ENCODE results near the gene HOXC6.

The HOXC6 gene

DNA sequence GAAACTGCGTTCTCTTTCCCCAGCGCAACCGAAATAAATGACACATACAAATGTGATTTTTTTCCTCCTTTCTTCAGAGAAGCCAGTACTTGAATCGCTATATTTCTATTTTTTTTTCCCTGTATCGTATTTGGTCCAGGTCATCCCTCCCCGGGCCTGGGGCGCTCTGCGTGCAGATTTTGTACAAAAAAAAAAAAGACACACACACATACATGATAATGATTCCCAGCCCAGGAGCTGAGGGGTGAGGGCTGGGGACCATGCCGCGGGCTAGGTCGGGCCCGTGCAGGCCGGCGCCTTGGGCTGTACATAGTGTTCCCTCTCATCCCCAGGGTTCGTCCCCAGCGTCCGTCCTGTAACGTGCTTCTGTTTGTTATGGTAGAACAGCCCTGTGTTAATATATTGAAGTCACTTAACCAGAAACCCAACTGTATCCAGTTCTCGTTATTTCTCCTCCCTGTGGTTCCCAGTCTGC is 25.3 kb upstream of the HOXC6 start:
- no peak for DNase-seq

DNA sequence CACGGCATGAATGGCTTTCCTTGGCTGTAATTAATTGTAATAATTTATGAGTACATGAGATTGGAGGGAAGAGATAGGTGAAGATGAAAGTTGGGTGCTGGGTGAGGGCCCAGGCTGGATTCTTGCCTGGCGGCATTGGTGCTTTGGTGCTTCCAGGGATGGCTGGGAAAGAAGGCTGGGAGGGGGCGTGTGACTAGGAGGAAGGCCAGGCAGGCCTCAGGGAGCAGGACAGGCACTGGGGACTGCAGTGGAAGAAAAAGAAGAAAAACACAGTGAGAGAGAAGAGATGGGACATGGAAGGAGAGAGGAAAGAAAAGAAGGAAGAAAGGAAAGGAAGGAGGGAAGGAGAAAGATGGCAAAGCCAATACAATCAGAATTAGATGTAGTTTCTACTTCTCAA is 24.6 kb upstream of the HOXC6 start:
- no peak for DNase-seq

DNA sequence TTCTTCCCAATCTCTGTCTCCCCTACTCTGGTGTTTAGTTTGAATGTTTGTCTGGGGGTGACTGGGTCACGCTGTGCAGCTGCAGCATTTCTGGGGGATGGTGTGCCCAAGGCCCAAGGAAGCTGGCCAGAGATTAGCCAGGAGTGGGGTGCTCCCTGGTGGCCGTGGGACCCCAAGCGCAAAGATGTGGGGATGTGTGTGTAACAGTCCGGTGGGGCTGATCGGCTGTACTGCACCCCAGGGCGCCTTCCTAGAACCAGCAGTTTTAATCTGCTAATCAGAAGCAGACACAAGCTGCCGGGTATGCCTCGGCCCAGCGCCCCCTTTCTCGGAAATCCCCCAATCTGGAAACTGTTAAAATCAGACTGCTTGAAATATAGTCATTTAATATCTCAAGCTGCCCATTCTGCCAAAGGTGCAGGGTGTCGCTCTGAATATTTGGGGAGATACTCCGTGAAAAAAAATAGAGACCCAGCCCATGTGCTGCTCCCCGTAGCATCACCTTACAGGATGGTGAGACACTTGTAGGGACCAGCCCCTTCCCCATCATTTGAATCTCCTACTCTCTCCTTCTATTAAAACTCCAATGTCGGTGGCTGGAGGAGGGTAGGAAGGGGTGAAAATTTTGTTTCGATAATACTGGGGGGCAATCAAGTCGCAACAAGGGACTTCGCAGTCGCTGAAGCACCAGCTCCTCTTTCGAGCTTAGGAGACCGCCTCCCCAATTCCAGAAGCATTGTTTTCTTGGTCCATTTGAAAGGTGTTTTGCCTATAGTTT is 24.0 kb upstream of the HOXC6 start:
- DNase-seq = no peak

DNA sequence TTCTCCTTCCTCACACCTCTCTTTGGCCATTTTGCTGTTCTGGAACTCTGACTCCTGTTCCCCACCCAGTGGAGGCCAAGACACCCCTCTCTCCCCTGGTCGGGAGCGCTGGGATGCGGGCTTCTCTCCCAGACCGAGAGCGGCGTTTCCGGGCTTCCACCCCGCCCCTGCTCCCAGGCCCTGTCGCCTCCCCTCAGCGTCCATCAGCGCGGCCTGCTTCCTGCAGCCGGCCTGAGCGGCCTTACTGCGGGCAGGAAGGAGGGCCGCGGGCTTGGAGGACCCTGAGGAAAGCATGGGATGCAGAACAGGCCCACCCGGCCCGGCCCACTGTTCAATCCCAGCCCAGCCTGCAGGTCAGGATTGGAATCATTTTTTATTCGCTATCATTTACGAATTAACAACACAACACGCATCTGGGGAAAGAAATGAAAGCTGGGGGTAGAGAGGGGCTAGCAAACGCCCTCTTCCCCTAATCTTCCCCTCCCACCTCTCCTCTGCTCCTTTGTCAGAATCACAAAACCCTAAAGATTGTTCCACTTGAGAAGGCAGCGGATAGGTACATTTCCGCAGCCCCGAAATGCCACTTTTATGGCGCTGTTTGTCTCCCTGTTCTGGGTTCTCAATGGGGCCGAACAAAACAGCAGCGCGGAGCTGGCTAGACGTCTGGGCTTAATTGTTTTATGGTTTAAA is 23.3 kb upstream of the HOXC6 start:
- DNase-seq = no peak

DNA sequence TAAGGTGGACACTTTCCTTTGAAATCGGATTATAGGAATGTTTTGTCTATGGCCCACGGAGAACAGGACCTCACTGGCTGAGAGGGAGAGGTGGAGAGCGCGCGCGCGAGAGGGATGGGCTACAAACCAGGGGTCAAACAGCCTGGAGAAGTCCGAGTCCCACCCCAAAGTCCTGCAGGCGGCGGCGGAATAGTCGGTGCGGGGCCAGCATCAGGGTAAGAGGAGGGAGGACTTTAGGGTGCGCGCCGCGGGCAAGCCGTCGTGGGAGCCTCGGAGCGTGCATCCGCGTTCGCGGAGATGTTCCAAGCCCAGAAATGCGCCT is 22.7 kb upstream of the HOXC6 start:
- DNase-seq = no peak

DNA sequence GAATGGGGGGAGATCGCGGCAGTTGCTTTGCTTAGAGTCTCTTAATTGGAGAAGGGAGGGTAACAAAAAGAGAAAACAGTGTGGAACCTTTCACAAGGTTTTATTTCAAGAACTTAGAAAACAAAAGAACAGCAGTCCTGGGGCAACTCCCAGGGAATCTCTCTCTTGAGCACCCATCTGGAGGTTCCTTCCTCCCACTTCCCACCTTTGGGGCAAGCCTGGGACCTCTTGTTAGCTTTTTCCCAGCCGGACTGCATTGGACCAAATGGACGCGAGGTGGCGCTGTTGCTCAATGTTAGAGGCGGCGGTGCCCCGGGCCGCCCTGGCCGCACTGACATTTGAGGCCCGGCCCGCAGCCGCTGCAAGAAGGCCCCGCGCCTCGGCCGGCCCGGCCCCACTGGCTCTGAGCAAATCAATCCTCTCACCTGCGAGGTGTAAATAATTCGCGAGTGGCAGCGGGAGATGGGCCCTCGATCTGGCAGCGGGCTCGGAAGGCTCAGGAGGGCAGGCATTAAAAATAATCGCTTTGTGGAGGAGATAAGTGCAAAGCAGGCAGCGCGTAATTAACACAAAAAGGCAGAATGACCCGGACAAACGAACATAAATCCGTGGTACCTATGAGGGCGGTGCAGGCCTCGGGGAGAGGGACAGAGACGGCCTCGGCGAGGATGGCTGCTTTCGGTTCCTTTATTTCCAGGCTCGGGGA is 22.2 kb upstream of the HOXC6 start:
- no peak for DNase-seq

DNA sequence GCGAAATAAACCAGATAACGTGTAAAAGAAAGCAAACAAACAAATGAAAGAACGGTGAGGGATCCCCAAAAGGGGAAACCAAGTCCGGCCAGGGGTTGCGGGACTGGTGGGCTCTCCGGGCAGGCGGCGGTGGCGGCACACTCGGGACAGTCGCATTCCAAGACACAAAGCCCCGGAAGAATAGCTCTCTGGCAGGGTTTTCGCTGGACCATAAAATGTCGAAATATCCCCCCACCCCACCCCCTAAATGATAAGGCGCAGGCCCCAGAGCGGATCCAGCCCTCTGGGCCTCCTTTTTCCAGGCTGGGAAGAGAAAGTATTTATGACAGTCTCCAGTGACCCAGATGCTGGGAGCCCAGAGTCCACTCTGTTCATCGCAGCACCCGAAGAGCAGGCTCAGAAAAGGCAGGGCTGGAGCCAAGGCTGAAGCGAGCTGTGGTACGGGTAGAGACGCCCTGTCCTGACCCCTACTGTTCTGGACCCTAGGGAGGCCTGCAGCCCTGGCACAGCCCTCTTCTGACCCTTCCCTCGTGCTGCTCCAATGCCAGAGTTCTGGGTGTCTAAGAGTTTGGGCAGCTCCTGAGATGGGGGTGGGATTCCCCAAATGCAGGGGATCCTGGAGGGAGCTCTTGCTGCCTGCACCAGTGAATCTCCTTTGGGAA is 21.6 kb upstream of the HOXC6 start:
- no peak for DNase-seq

DNA sequence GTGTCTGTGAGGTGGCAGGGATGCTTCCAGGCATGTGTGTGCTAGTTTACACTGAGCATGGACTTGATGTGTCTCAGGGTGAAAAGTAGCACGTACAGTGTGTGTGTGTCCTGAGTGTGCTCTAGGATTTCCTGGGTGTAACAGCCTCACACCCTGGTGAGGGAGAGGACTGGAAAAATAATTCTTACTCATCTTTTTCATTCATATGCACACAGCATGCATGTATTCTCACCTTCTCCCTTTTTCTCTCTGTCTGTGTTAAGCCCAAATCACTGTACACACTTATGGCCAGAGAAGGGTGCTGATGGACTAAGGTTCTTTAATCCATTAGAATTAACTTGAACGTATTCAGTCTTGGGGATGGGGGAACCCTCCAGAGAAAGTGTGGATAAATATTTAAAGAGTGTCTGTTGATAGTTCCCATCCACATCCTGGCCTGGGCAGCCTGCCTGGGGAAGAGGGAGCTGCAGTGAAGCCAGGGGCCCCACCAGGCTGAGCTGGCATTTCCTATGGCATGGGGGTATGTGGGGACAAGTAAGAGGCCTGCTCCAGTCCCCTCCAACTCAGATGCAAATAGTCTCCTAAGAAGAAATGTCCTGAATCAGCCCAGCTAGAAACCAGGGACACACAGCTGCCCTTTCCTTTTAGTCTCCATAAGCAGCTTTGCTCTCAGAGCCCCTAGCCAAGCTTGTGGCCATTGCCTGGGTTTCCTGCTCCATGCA is 20.5 kb upstream of the HOXC6 start:
- no peak for DNase-seq

DNA sequence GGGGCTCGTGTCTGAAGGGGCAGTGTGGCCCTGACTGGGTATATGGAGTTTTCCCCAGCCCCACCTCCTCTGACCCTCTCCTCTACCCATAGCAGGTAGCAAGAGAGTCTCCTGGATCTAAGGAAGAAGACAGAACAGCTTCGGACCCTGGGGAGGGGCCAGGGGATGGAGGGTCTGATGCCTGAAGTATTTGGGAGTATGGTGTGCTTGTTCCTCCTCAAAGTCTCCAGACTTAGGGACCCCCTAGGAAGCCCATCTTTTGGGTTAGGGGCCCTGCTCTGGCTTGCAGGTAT is 20.0 kb upstream of the HOXC6 start:
- no peak for DNase-seq

DNA sequence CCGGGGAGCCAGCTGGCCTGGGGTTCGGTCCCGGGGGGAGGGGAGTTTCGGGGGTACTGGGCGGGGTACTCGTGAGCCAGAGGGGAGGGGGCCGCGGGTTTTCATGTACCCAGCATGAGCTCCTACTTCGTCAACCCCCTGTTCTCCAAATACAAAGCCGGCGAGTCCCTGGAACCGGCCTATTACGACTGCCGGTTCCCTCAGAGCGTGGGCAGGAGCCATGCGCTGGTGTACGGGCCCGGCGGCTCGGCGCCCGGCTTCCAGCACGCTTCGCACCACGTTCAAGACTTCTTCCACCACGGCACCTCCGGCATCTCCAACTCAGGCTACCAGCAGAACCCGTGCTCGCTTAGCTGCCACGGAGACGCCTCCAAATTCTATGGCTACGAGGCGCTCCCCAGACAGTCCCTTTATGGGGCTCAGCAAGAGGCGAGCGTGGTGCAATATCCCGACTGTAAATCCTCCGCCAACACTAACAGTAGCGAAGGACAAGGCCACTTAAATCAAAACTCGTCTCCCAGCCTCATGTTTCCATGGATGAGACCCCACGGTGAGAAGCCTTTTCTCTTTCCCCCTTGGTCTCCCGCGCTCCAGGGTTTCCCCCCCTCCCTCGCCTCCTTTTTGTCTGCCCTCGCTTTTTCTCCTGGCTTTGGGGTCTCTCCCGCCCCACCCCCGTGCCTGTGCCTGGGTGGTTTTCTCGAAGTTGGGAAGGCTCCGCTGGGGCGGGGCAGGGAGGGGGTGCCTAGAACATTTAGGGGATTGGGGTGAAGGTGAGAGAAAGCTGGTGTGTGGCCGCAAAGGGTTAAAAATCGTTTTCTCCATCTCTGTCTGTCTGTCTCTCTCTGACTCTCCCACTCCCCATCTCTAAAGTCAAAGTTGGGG is 18.8 kb upstream of the HOXC6 start:
- no peak for DNase-seq

DNA sequence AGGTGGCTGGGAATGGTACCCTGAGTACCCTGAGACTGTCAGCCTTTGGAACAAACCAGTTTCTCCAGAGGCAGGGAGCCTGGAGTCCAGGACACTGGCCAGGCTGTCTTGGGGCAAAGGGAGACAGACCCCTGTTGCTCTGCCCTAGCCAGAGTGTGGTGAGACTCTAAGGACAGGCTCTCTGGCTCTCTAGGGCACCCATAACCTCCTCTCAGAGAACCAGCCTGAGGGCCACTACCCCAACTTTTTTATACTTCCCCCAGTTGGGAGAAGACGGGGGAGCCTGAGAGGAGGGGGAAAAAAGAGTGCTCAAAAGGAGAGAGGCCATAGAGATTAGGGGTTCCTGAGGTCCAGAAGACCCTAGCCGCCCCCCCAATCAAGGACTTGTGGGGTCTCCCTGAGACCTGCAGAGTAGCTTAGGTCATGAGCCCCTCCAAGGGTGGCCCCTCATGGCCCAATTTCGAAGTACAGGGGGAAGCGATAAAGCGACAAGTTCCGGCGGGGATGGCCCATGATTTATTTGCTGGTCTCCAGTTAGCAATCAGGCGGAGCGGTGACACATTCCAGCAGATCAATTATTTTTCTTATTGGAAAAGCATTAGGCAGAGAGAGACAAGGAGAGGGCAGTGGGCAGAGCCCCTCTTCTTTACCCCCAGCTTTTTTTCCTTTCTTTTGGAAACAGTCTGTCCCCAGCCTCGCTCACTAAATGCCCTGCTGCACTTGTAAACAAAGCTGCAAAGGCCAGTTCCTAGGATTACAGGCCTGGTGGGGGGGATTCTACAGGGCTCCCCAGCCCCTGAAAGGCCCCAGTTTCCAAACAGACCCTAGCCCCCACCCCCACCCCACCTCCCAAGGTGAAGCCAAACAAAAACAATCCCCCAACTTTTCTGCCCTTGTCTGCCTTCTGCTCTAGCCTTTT is 17.9 kb upstream of the HOXC6 start:
- no peak for DNase-seq

DNA sequence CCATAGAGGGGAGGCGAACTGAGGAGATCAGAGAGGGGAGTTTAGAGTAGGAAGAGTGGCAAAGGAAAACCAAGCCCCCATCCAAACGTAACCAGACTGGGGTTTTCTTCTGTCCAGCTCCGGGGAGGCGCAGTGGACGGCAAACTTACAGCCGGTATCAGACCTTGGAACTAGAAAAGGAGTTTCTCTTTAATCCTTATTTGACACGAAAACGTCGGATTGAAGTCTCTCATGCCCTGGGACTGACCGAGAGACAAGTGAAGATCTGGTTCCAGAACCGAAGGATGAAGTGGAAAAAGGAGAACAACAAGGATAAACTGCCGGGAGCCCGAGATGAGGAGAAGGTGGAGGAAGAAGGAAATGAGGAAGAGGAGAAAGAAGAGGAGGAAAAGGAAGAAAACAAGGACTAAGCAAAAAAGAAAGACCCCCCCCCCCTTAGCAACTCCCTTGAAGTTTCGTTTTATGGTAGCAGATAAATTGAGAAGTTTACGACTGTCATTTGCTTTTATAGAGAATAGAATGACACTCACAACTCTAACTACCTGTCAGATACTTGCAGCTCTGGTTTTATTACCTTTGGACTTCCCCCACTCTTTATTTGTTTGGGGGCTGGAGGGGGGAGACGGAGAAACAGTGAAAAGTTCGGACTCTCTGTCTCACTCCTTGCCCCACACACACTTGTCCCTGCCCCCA is 17.1 kb upstream of the HOXC6 start:
- DNase-seq = no peak

DNA sequence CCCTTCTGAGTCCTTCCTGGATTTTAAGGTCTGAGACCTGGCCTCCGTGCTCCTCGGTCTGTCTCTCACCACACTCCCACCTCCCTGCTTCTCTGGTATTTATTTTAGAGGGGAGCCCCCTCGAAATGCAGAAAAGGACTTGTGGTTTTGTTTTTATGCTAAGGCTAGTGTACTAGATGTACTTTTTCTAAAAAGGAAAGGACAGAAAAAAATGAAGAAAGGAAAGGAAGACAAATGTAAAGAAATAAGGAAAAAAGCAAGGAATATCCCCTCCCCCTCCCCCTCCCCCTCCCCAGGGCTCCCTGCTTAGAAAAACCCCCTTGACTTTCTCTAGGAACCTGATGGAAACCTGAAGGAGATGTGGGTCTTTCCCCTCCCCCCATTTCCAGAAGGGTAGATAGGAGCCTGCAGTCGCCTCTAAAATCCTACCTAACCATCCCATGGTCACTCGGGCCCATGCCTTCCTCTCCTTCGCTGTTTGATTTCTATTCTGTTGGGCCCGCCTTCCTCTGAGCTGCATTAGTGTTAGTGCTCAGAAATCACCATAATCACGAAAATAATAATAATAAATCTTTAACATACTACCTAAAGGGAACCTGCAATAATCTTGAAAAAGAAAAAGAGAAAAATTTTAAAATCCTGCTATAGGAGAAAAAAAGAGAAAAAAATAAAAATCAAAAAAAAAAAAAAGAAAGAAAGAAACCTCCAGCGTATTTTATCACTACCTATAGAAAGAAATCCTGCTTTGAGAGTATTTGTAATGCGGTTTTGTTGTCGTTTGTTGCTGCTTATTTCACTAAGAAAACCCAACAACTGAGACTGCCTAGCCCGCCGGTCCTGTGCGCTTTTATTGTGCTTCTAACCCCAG is 16.3 kb upstream of the HOXC6 start:
- DNase-seq = no peak

DNA sequence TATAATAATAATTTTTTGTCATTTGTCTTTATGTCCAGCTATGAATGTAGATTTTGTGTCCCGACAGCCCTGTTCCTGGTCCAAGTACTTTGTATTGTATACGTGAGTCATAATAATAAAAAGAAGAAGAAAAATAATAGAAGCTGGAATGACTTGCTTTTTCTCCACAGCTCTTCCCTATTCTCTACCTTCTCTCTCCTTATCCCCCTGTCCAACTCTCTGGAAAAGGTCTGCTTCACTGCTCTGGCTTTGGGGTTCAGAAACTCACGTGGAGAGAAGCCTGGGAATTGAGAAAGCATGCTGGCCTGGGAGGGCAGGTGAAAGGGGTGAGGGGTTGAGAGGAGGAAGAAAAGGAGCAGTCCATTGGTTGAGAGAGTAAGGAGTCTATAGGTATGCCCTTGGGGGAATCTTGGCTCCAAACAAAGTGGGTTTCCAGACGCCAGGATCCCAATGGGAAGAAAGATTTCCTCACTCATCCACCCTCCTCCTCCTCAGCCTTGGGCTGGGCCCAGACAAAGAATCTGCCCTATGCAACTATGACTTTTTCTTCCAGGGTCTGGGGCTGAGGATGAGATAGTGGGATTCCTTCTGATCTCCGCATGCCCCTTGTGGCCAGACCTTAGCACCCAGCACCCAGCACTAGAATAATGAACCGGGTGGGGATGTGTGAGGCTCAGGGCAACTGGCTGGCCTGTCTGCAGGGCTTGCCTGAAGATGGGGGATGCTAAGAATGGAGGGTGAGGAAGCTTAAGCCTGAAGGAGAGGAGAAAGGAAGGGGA is 15.4 kb upstream of the HOXC6 start:
- no peak for DNase-seq

DNA sequence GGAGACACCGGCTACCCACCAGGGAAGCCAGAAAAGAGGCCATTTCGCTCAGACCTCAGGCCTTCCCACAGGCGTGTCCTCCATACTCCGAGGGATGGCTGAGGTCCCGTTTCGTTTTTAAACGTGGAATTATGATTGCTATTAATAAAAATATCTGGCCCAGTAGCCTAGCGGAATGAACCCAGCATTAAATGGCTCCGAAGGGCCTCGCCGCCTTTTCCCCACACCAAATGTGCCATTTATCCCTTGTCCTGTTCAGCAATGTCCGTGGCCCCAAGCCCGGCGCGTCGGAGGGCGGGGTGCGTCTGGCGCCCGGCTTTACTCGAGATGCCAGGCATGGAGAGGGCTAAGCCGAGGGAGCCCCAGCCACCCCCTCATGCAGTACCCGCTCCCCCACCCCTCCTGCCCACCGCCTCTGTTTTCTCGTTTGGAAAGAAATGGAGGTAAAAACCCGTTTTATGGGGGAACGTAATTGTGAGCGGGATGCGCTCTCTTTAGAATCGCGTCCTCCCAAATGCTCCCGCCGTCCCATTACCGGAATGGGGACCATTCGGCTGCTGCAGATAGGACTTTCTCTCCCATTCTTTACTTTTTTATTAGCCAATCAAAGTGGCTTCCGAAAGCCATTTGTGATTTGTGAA is 13.7 kb upstream of the HOXC6 start:
- DNase-seq = no peak

DNA sequence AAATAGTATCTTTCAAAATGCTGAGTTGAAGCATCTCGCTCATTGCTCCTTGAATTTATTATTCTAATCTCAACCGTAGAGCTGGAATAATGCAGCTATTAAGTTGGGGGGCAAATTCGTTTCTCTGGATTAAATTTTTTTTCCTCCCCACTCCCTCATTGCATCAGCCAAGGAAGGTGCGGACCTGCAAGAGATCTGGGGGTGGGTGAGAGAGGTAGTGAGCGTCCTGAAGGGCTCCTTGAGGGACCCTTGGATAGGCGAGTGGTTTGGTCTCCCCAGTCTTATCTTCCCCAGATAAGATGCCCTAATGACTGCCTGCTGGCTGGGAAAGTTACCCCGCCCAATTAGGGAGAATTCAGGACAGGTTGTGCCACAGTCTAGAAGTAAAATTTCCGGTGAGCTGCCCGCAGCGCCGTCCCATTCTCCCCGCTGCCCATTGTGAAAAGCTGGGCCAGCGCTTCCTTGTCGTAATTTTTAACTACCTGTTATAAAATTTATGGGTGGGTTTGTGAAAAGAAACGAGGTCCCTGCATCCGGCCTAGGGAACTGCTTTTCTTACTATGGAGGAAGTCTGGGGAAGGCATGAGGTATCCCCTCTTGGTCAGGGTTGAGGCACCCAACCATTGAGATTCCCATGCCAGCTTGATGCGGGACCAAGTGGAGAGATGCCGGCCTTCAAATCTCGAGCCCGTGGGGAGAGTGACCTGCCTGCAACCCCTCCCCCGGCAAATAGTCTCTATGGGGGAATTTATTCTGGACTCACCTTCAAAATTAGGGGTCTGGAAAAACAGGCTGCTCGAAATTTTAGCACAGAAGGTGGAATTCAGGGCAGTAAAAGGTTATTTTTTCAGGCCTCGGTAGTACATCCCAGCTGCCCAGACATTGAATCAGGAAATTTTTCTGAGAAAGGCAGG is 13.0 kb upstream of the HOXC6 start:
- DNase-seq = no peak

DNA sequence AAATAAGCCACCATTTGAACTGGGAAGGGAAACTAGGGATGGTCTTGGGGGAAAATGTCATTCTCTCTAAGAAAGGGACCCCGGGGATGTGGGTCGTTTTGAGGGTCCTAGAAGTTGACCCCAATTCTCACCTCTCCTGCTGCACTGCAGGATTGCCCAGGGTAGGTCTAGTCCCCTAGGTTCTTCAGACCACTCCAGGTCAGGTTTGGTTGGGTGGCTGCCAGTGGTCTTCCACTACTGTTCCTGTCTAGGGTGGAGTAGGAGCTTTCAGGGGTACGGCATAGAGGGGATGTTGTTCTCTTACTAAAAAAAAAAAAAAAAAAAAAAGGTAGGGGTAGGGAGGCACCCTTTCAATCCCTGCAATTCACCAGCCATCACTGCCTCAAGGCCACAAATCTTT is 12.2 kb upstream of the HOXC6 start:
- DNase-seq = no peak

Measured in NCI-H446 treated with DMSO at 0.1 percent for 48 hours (cell line).